ENCODE measurements around the gene GRK6.
A peak's percentile ranks its signal among the peaks of the same experiment; 100 is the strongest.

GRK6 gene

DNA sequence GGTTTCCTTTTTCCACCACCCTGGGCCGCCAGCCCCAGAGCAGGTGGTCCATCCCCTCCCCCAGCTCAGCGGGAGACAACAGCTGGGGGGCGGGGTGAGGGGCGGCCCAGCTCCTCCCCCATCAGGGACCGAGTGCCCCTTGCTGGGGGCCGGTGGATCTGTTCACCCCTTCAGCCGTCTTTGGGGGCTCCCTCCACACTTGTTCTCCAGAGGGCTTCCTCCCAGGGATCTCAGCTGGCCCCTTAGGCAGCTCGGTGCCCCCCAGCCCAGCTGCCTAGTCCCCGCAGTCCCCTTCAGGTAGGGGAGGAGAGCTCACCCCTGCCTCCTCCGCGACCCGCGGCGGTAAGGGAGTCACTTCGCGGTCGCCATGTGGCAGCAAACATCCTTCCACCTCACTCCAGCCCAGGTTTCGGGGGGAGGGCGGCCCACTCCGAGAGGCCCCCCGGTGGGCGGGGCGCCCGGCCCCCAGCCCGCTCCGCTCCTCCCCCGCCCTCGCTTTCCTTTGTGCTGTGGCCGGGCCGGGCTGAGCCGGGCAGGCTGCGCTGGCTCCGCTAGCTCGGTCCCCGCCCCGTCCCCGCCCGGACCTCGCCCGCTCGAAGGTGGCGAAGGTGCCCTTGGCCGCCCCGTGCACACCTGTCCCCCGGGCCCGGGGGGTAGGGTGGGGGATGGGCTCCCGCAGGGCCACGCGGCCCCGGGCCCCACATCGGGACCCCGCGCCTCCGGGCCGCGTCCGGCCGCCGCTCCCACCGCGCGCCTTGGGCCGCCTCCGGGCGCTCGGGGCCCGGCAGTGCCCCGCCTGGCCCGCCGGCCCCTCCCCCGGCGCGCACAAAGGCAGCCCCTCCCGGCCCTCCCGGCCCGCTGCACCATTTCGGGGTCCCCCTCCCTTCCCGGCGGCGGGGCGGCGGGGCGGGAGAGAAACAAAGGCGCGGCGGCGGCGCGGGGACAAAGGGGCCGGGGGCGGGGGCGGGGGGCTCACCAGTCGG, 46.3 kb downstream of the GRK6 start:
- peak overlapping the region; percentile 84 for H3K4me2 ChIP-seq (ENCODE audit: low read depth, low read length)
- H3K4me1 ChIP-seq (ENCODE audit: low read length): no peaks in the 10 kb centered on the region
- TF ChIP-seq EZH2 (optimal IDR thresholded peaks at IDR 0.05; ENCODE audit: low read depth, low read length) (no peak), EZH2phosphoT487 (IDR thresholded peaks at IDR 0.05; ENCODE audit: low read length) (no peak)
- TF ChIP-seq, protein P1, sequence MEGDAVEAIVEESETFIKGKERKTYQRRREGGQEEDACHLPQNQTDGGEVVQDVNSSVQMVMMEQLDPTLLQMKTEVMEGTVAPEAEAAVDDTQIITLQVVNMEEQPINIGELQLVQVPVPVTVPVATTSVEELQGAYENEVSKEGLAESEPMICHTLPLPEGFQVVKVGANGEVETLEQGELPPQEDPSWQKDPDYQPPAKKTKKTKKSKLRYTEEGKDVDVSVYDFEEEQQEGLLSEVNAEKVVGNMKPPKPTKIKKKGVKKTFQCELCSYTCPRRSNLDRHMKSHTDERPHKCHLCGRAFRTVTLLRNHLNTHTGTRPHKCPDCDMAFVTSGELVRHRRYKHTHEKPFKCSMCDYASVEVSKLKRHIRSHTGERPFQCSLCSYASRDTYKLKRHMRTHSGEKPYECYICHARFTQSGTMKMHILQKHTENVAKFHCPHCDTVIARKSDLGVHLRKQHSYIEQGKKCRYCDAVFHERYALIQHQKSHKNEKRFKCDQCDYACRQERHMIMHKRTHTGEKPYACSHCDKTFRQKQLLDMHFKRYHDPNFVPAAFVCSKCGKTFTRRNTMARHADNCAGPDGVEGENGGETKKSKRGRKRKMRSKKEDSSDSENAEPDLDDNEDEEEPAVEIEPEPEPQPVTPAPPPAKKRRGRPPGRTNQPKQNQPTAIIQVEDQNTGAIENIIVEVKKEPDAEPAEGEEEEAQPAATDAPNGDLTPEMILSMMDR (IDR thresholded peaks at IDR 0.05; ENCODE audit: low read length): no peak
- H3K27ac ChIP-seq (ENCODE audit: low read length): no peak overlapping the region
- peak overlapping the region; percentile 10; the same call in 1 of the 2 replicates for H3K9ac ChIP-seq (ENCODE audit: low read length)
- H3K9me3 ChIP-seq (replicated peaks; ENCODE audit: insufficient read depth, low read length): no peaks in the 10 kb centered on the region
- H3K4me3 ChIP-seq (ENCODE audit: low read length): peak overlapping the region; percentile 42
- H2AFZ ChIP-seq (ENCODE audit: low read length): peak overlapping the region; percentile 48; the same call in 1 of the 2 replicates
- H3K9me2 ChIP-seq (replicated peaks; ENCODE audit: insufficient read depth, low read length): no peaks in the 10 kb centered on the region
- no peaks in the 10 kb centered on the region for H4K20me1 ChIP-seq (ENCODE audit: insufficient read depth, low read length)
- no peaks in the 10 kb centered on the region for H3K36me3 ChIP-seq (replicated peaks; ENCODE audit: insufficient read depth, low read length)
- no peaks in the 10 kb centered on the region for H3K79me2 ChIP-seq (ENCODE audit: low read length)
- no peak for DNase-seq
- H3K27me3 ChIP-seq (replicated peaks; ENCODE audit: insufficient read depth, low read length): peaks cover 60% of the 10 kb centered on the region
- H3F3A ChIP-seq (ENCODE audit: insufficient read depth, low read length): no peaks in the 10 kb centered on the region

DNA sequence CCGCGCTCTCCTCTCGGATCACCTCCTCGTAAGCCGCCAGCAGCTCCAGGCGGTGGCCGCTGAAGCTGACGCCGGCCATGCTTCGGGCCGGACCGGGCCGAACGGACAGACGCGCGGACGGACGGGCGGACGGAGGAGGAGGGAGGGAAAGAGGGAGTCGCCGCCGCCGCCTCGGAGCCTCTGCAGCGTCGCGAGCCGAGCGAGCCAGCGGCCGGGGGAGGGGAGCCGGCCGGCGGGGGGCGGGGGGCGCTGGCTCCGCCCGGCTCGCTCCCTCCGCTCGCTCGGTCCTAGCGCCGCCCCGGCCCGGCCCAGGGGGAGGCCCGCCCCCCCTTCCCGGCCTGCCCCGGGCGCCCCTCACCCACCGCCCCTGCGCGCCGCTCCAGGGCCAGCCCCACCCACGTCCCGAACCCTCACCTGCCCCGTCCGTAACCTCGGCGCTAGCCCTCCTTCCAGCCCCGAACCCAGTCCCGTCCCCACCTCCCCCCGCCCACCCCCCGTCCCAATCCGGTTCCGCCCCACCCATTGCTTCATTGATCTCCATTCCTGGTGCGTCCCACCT, 47.0 kb downstream of the GRK6 start, which contains the start of gene DBN1:
TSS of gene DBN1 (minus strand) at position 192 of the 559 bp plus-strand sequence. CDS start at position 79, 113 bp downstream.
- H3K9me3 ChIP-seq (replicated peaks; ENCODE audit: insufficient read depth, low read length): no peaks in the 10 kb centered on the region
- no peak within 1 kb of the TSS for H3K27ac ChIP-seq (ENCODE audit: low read length)
- H3K27me3 ChIP-seq (replicated peaks; ENCODE audit: insufficient read depth, low read length): peaks cover 55% of the 10 kb centered on the region
- H3K36me3 ChIP-seq (replicated peaks; ENCODE audit: insufficient read depth, low read length): no peaks in the 10 kb centered on the region
- peak within 1 kb of the TSS; percentile 42 for H3K4me3 ChIP-seq (ENCODE audit: low read length)
- DNase-seq: no peak
- peak within 1 kb of the TSS; percentile 10; the same call in 1 of the 2 replicates for H3K9ac ChIP-seq (ENCODE audit: low read length)
- H4K20me1 ChIP-seq (ENCODE audit: insufficient read depth, low read length): no peaks in the 10 kb centered on the region
- no peaks in the 10 kb centered on the region for H3K9me2 ChIP-seq (replicated peaks; ENCODE audit: insufficient read depth, low read length)
- no peaks in the 10 kb centered on the region for H3F3A ChIP-seq (ENCODE audit: insufficient read depth, low read length)
- H3K4me1 ChIP-seq (ENCODE audit: low read length): no peaks in the 10 kb centered on the region
- no peaks in the 10 kb centered on the region for H3K79me2 ChIP-seq (ENCODE audit: low read length)
- peak within 1 kb of the TSS; percentile 48; the same call in 1 of the 2 replicates for H2AFZ ChIP-seq (ENCODE audit: low read length)
- H3K4me2 ChIP-seq (ENCODE audit: low read depth, low read length): peak within 1 kb of the TSS; percentile 84
- TF ChIP-seq, protein P1 (IDR thresholded peaks at IDR 0.05; ENCODE audit: low read length): no peak
- TF ChIP-seq EZH2phosphoT487 (IDR thresholded peaks at IDR 0.05; ENCODE audit: low read length): no peak

DNA sequence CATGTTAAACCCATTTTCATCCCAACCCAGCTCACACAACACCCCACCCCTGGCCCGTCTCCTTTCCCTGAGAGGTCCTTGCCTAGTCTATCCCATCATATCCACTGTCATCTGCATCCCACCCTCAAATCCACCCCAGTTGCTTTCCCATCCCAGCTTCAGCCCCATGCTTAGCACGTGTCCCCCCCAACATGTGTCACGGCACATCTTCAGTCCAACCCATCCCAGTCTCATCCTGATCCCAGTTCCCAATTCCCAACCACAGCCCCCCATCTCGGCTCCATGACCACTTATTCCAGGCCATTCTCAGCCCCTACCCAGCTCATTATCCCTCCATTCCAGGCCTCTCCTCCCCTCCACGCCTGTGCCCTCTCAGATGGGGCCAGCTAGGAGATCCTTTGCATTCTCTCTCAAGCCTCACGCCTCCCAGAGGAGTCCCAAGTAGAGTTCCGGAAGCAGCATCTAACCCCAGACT, 47.6 kb downstream of the GRK6 start:
- H3K4me3 ChIP-seq (ENCODE audit: low read length): no peak overlapping the region
- H4K20me1 ChIP-seq (ENCODE audit: insufficient read depth, low read length): no peaks in the 10 kb centered on the region
- no peaks in the 10 kb centered on the region for H3K9me3 ChIP-seq (replicated peaks; ENCODE audit: insufficient read depth, low read length)
- no peaks in the 10 kb centered on the region for H3K9me2 ChIP-seq (replicated peaks; ENCODE audit: insufficient read depth, low read length)
- H3K9ac ChIP-seq (ENCODE audit: low read length): no peak overlapping the region
- H3K27ac ChIP-seq (ENCODE audit: low read length): no peak overlapping the region
- DNase-seq: no peak
- H3K79me2 ChIP-seq (ENCODE audit: low read length): no peaks in the 10 kb centered on the region
- peaks cover 49% of the 10 kb centered on the region for H3K27me3 ChIP-seq (replicated peaks; ENCODE audit: insufficient read depth, low read length)
- no peak overlapping the region for H3K4me2 ChIP-seq (ENCODE audit: low read depth, low read length)
- no peaks in the 10 kb centered on the region for H3K36me3 ChIP-seq (replicated peaks; ENCODE audit: insufficient read depth, low read length)
- H2AFZ ChIP-seq (ENCODE audit: low read length): no peak overlapping the region
- TF ChIP-seq, protein P1 (IDR thresholded peaks at IDR 0.05; ENCODE audit: low read length): no peak
- no peak for TF ChIP-seq EZH2phosphoT487 (IDR thresholded peaks at IDR 0.05; ENCODE audit: low read length)
- no peak for TF ChIP-seq EZH2 (optimal IDR thresholded peaks at IDR 0.05; ENCODE audit: low read depth, low read length)
- H3K4me1 ChIP-seq (ENCODE audit: low read length): no peaks in the 10 kb centered on the region
- H3F3A ChIP-seq (ENCODE audit: insufficient read depth, low read length): no peaks in the 10 kb centered on the region
